Renal pelvis (tissue), 4 donors: ENCODE results near the gene UNC5B. TPM values are rescaled to one million over a fixed set of nuclear protein-coding genes. Genes with fewer than 3 reads are reported as not detected.
"Not testable (repeated sequence)": the region's sequence is repeated elsewhere in the genome, so short reads cannot be mapped to it uniquely, and the experiment has no call there.

Experiments
- DNase-seq: peaks from one replicate; pipeline ENCODE4 v3.0.0-alpha.2; 2013
- polyA plus RNA-seq, 3 donors: library from polyadenylated mRNA; unstranded; fragments of 120-200 nt; gene quantifications; one replicate each; pipeline ENCODE4 v1.2.1, GENCODE V29; 2013; ENCODE audit not compliant: insufficient read length in 3 of 3

Gene UNC5B
- polyA plus RNA-seq, 3 donors: 41.4 to 57.0 (median 50.2) TPM

DNA sequence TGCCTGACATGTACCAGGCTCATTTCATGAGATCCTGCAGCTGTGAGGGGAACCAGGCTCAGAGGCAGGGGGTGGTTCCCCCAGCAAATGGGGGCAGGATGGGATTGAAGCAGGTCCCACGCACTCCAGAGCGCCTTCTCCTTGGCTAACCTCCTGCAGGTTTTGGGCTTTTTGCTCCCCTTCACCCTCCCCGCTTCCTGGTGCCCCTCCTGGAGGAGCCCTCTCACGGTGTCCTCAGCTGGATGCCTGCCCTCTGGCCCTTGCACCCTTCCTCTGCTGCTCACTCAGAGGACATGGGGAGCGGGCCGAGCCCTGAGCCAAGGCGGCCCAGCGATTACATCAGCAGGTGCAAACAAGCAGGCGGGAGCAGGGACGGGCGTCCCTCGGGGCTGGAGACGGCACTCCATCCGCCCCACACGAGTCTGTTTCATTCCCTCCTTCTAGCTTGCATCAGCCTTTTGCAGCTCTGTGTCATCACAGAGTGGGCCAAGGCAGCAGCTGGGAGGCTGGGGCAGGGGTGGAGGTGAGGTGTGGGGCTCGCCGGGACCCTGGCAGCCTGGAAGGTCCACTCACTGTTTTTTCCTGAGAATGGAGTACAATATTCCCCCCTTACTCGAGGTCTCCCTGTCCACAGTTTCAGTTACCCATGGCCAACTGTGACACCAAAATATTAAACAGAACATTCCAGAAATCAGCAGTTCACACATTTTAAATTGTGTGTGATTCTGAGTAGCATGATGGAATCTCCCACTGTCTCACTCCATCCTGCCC, 54.0 kb downstream of the UNC5B start:
- no peak for DNase-seq

GRCh38 chr10:71266918-71267442, 54.6 kb downstream of the UNC5B start:
- no peak for DNase-seq

DNA sequence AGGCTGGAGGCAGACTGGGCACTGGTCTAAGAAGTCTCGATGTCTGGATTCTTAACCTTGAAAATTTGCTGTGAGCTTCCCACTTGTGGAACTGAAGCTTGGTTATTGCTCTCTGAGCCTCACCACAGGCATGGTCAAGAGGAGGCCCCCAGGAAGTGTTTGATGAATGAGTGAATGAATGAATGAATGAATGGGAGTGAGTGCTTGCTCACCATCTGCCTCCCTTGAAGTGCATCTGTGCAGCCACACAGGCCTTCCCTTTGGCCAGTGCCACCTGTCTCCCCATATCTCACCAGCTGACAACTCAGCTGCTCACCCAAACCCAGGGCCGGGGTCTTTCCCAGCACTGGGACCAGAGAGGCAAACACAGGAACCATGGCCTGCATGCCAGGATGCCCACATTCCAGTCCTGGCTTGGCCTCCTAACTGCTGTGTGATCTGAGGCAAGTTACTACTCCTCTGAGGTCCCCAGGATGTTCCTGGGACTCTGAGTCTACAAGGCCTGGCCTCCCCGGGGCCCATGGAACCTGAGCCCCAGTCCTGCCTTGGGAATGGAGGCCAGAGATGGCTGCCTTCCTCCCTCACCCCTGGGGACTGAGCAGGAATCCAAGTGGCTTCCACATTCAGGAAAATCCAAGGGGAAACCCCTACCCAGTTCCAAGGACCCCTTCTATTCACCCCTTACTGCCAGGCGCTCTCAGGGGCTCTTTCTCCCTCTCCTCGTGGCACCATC, 55.3 kb downstream of the UNC5B start:
- no peak for DNase-seq

GRCh38 chr10:71268247-71268691, 55.9 kb downstream of the UNC5B start:
- DNase-seq: no peak

DNA sequence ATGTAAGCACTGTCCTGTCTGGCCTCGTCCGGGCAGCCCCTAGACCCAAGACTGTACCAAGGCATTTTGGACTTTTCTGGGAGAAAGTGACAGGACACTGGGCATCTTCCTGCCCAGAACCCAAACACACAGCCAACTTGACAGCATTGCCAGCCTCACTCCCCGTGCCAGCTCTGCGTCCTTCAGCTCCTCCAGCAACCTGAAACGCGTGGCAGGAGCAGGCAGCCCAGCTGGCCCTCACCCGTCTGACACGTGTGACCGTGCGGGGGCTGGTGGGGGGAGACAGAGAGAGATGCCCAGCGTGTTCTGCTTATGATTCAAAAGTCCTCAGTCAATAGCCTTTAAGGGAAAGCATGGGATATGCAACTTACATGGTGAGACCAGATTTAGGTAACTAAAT, 56.4 kb downstream of the UNC5B start:
- DNase-seq: no peak

- peak; percentile 60 for DNase-seq
Observed at GRCh38 chr10:71269301-71270288, 57.2 kb downstream of the UNC5B start.

DNA sequence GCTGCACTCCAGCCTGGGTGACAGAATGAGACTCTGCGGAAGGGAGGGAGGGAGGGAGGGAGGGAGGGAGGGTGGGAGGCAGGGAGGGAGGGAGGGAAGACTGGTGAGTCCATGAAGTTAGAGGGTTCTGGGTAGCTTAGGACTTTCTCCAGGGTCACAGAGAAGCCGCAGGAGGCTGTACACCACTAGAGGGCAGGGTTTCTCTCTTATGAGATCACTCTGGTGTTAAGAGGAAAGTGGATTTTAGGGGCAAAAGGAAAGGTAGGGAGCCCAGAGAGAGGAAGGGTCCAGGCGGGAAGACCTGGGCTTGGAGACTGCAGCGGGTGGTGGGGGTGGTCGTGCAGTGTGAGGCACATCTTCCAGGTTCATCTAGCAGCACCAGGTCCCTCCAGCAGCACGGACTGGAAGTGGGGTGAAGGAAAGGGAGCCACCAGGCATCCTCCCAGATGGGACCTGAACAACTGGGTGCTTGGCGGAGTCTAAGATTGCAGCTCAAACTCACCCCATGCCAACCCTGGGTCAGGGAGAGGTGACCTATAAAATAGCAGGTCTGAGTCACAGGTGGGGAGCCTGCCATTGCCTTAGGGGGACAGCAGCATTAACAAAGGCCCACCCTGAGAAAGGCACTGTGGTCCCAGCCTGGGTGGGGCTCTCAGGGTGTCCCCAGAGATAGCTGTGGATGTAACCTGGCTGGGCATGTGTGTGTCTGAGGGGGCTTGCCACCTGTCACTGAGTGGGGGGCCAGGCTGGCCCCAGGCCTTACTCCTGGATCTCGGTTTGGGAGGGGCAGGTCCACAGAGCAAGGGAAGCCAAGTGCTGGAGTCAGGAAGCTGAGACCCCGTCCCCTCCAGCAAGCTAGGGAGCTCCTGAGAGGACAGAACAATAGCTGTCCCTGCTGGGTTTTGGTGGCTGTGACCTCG, 58.2 kb downstream of the UNC5B start:
- peak; percentile 78 for DNase-seq

GRCh38 chr10:71271662-71272055, 59.3 kb downstream of the UNC5B start:
- no peak for DNase-seq

- no peak for DNase-seq
Observed at GRCh38 chr10:71272056-71272771, 59.8 kb downstream of the UNC5B start.

DNA sequence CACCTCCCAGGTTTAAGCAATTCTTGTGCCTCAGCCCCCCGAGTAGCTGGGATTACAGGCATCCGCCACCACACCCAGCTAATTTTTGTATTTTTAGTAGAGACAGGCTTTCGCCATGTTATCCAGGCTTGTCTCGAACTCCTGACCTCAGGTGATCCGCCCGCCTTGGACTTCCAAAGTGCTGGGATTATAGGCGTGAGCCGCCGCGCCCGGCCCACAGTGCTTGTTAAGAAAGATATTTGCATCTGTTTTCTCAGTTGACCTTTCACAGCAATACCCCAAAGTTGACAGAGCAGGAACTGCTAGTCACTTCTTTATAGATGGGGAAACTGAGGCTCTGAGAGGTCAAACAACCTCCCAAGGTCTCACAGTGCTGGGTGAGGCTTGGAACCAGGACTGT, 60.6 kb downstream of the UNC5B start:
- not testable (repeated sequence) for DNase-seq

DNA sequence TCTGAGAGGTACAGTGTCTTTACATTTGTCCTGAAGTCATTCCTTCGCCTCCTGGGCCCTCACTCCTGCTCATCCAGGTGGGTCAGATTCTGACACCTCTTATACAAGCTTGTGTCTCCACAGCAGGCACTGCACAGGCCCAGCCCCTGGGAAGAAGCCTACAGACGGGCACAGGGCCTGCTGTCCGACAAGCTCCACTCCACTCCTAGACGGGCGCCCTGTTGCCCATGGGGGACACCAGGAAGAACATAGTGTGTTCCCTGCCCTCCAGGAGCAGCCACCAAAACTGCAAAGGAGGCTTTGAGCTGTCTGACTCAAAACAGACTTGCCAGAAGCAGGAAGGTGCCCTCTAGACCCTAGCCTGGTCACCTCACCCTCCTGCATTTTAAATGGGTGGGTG, 61.1 kb downstream of the UNC5B start:
- no peak for DNase-seq

- DNase-seq: no peak
Observed at GRCh38 chr10:71274901-71275796, 62.8 kb downstream of the UNC5B start.

DNA sequence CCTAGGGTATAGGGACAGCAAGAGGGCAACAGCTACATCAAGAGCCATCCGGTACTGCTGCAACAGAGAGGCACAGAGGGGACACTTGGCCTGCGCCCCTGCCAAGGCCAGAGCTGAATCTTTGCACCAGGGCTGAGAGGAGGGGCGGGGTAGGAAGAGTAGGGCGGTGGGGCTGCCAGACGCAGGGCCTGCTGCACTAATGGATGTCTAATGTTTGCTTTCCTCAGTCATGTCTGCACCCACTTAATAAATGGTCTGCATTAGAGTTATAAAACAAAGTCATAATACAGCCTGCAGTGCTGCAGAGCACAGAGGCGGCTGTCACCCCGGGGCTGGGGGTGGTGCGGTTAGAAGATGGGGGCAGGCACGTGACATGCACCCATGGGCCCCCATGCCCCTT, 64.5 kb downstream of the UNC5B start:
- no peak for DNase-seq

- no peak for DNase-seq
Observed at GRCh38 chr10:71277914-71278665, 65.7 kb downstream of the UNC5B start.

DNA sequence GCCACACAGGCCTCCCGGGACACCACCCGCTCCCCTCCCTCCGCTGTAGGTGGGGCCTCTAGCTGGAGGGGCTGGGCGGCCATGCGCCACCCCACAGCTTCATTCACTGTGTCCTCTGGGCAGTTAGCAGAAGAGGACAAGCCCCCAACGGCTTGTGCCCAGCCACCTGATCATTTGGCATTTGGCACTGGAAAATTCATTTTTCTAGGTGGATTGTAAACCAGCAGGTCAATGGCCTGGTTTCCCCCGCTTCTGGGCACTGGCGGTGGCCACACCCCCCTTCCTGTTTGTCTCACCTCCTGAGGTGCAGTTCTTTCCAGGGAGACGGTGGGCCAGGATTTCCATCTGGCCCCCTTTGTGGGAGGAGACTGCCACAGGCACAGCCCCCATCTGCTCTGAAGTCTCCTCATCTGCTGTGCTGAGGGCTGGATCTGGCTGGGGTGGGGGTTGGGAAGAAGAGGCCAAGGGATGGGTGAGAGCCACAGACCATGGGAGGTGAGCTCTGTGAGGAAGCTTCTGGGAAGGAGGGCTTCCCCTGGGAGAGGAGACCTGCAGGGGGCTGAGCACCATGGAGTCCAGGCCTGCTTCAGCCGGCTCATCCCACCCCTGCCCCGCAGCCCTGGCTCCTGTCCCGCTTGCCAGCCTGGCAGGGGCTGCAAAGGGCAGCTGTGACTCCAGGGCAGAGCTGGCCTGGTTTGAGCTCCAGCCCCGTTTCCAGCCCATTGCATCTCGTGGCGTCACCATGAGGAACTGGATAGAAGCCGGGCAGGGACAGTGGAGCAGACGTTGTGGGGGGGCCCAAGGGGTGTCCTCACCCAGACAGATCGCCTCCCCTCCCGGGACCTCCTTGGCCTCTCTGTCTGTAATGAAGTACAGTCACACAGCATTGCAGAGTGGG, 66.6 kb downstream of the UNC5B start:
- no peak for DNase-seq

- no peak for DNase-seq
Observed at GRCh38 chr10:71279590-71280170, 67.3 kb downstream of the UNC5B start.

GRCh38 chr10:71280216-71280615, 67.8 kb downstream of the UNC5B start:
- DNase-seq: no peak
